NB4 (cell line): ENCODE data around the gene DAW1.

Experiments used
- MYC ChIP-seq: IDR thresholded peaks from 2 replicates; pipeline ENCODE4 v1.6.1; 2011; ENCODE audit warnings: low read depth, low read length
- POLR2A ChIP-seq: IDR thresholded peaks from 2 replicates; pipeline ENCODE4 v1.6.1; 2011; ENCODE audit warnings: mild to moderate bottlenecking; ENCODE audit not compliant: insufficient read length; ENCODE audit errors: extremely low read depth
- TF ChIP-seq, protein P1 (sequence below): IDR thresholded peaks from one replicate; pipeline ENCODE4 v1.5.1; 2012; ENCODE audit warnings: low read depth, low read length
- TF ChIP-seq, protein P2 (sequence below): IDR thresholded peaks from 2 replicates; pipeline ENCODE4 v1.6.1; 2011; ENCODE audit warnings: low read depth, low read length

DNA sequence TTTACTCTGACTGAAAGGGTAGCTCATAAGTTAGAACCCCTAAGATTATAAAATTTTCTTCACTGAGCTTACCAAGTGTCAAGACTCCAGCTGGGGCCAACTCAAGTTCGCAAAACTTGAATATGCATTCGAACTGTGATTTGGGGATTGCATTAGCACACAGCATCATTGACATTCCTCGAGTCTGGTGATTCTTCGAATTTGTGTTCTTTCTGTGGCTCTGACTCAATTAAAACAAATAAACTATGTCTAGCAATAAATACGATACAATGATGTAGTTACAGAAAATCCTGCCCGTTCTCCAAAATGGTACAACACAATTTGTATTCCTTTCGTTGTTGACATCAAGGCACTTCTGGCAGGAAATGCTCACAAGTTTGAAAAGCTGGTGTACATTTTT is 46.7 kb upstream of the DAW1 start:
- TF ChIP-seq, protein P1, sequence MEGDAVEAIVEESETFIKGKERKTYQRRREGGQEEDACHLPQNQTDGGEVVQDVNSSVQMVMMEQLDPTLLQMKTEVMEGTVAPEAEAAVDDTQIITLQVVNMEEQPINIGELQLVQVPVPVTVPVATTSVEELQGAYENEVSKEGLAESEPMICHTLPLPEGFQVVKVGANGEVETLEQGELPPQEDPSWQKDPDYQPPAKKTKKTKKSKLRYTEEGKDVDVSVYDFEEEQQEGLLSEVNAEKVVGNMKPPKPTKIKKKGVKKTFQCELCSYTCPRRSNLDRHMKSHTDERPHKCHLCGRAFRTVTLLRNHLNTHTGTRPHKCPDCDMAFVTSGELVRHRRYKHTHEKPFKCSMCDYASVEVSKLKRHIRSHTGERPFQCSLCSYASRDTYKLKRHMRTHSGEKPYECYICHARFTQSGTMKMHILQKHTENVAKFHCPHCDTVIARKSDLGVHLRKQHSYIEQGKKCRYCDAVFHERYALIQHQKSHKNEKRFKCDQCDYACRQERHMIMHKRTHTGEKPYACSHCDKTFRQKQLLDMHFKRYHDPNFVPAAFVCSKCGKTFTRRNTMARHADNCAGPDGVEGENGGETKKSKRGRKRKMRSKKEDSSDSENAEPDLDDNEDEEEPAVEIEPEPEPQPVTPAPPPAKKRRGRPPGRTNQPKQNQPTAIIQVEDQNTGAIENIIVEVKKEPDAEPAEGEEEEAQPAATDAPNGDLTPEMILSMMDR, result no peak
- TF ChIP-seq, protein P2, sequence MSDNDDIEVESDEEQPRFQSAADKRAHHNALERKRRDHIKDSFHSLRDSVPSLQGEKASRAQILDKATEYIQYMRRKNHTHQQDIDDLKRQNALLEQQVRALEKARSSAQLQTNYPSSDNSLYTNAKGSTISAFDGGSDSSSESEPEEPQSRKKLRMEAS, result no peak
- no peak for TF ChIP-seq POLR2A
- TF ChIP-seq MYC, result no peak
